Choroid plexus epithelial cell (primary cell): ENCODE data around the gene MYOG.

Source experiments
- DNase-seq: peaks from one replicate; pipeline ENCODE4 v3.0.0-alpha.2; 2010; ENCODE audit warnings: low read depth
- H3K4me3 ChIP-seq: 2 replicates; pipeline ENCODE4 v1.5.1; 2011; ENCODE audit warnings: low read depth, mild to moderate bottlenecking, control low read depth, low read length, moderate library complexity
- CTCF ChIP-seq: conservative IDR thresholded peaks from 2 replicates; pipeline ENCODE4 v1.5.1; 2011; ENCODE audit warnings: low read depth, mild to moderate bottlenecking, control low read depth, inconsistent platforms, low read length, moderate library complexity

The MYOG gene

DNA sequence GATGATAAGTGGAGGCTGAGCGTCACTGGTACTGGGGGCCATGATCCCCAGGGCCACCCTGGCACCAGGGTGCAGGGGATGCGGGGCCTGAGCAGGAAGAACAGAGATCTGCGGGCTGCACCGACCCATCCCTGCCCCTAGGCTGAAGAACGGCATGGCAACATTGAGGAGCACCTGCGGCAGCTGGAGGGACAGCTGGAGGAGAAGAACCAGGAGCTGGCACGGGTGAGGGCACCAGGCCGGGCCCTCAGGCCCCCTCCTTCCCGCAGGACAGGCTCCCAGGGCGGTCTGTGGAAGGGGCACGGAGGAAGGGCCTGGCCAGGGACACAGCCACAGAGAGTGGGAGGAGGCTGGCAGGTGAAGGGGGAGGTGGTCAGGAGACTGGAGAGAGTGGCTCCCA, 37.7 kb downstream of the MYOG start:
- DNase-seq: no peak
- no peak for TF ChIP-seq CTCF
- H3K4me3 ChIP-seq: no peak overlapping the region

- DNase-seq: peak; percentile 76
- H3K4me3 ChIP-seq: no peak overlapping the region
- no peak for TF ChIP-seq CTCF
Observed at GRCh38 chr1:203046984-203047630, 38.7 kb downstream of the MYOG start.

GRCh38 chr1:203045821-203046594, 39.8 kb downstream of the MYOG start:
- H3K4me3 ChIP-seq: no peak overlapping the region

GRCh38 chr1:203045336-203045735, 40.5 kb downstream of the MYOG start:
- no peak for DNase-seq
- no peak overlapping the region for H3K4me3 ChIP-seq
- no peak for TF ChIP-seq CTCF

More at GRCh38 chr1:203045821-203046594, 39.8 kb downstream of the MYOG start:
- no peak for TF ChIP-seq CTCF
- no peak for DNase-seq

DNA sequence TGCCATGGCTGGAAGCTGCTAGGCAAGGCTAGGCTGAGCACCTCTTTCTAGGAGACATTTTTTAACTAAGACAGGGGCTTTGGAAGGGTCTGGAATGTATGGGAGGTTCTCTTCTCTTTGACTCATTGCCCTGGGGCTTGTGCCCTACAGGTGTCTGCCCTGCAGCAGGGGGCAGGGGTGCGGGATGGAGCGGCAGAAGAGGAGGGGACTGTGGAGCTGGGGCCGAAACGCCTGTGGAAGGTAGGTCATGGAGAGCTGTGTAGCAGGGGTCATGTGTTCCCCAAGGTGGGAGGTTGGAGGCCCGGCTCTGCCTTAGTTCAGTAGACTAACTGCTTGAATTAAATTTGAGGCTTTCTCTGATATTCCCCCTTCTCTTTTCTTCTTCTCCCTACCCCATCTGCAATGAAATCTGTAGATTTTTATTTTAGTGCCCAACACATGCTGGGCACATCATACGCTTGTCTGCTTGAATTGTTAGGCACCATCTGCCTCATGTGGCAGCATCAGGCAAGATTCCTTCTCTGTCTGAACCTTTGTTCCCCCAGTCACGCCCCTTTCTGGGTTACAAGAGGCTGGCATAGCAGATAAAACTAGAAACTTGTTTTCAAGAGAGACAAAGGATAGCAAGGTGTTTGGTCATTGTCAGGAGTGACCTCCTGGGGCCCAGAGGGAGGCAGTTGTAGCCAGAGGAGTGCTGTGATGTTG, 41.1 kb downstream of the MYOG start:
- TF ChIP-seq CTCF: no peak
- no peak for DNase-seq
- no peak overlapping the region for H3K4me3 ChIP-seq

DNA sequence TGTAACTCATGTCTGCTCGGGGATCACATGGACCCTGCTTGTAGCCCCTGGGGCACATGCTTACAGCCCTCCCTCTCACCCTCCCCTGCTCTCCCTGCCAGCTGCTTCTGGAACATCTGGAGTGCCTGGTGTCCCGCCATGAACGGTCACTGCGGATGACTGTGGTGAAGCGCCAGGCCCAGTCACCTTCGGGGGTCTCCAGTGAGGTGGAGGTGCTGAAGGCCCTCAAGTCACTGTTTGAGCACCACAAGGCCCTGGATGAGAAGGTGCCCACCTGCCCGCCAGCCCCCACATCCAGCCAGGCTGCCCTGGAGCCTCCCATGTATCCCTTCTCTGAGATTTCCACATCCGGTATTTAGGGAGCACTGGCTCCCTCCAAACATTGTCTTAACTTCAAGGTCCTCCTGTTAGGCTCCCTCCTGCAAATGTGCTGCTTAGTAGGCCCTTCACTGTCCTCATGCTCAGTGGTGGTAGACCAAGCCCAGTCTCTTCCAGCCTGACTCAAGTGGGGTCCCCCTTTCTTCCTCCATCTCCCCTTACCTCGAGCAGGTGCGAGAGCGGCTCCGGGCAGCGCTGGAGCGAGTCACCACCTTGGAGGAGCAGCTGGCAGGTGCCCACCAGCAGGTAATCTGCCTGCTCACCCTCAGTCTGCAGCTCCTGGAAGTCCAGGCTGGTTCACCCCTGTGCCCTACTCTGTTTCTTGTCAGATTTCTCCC, 41.8 kb downstream of the MYOG start:
- no peak for TF ChIP-seq CTCF
- DNase-seq: no peak
- H3K4me3 ChIP-seq: no peak overlapping the region
